ENCODE results near the gene PLA2G4C.

PLA2G4C gene

GRCh38 chr19:48110350-48110966, at the start of gene PLA2G4C:
PLA2G4C (minus strand) TSS chr19:48110817; CDS start chr19:48106529, 4,288 bp downstream.
- TF ChIP-seq CTCF (IDR thresholded peaks at IDR 0.05), result no peak

- no peak for TF ChIP-seq CTCF (IDR thresholded peaks at IDR 0.05)
Observed at GRCh38 chr19:48158210-48158790, 47.7 kb upstream of the PLA2G4C start.

GRCh38 chr19:48154003-48154402, 43.4 kb upstream of the PLA2G4C start:
- no peak for TF ChIP-seq CTCF (IDR thresholded peaks at IDR 0.05)

- TF ChIP-seq CTCF (IDR thresholded peaks at IDR 0.05), result peak; percentile 58
Observed at GRCh38 chr19:48152551-48152950, 41.9 kb upstream of the PLA2G4C start.

GRCh38 chr19:48149430-48149829, 38.8 kb upstream of the PLA2G4C start:
- TF ChIP-seq CTCF (IDR thresholded peaks at IDR 0.05), result no peak

- no peak for TF ChIP-seq CTCF (IDR thresholded peaks at IDR 0.05)
Observed at GRCh38 chr19:48148576-48148975, 38.0 kb upstream of the PLA2G4C start.

- TF ChIP-seq CTCF (IDR thresholded peaks at IDR 0.05), result no peak
Observed at GRCh38 chr19:48147597-48148175, 37.1 kb upstream of the PLA2G4C start.

Measured in LNCAP (cell line).